Tibial artery (tissue), 4 donors: ENCODE measurements around the gene ZNF516.
A peak's percentile ranks its signal among the peaks of the same experiment; 100 is the strongest.
"Not testable (repeated sequence)": the region's sequence is repeated elsewhere in the genome, so short reads cannot be mapped to it uniquely, and the experiment has no call there.

Experiments
- DNase-seq, 2 donors: peaks; one replicate each; pipeline ENCODE4 v3.0.0-alpha.2; 2019
- H3K27ac ChIP-seq, 2 donors: fragments of 200-600 bp; sonication (generic) in 1 of 2; 1 replicate in 1 of 2; 2 replicates in 1 of 2; pipeline ENCODE4 v1.5.1; 2018 to 2019; ENCODE audit warnings: mild to moderate bottlenecking in 1 of 2
- H3K27me3 ChIP-seq, 2 donors: fragments of 200-600 bp; sonication (generic) in 1 of 2; one replicate each; pipeline versions ENCODE4 v1.5.1 to v1.6.0; 2016 to 2019
- H3K36me3 ChIP-seq, 3 donors: fragments of 200-600 bp; sonication (generic) in 2 of 3; one replicate each; pipeline ENCODE4 v1.5.1; 2016 to 2019; ENCODE audit warnings: mild to moderate bottlenecking in 2 of 3
- H3K4me1 ChIP-seq, 4 donors: fragments of 200-600 bp; sonication (generic) in 2 of 4; 1 replicate in 3 of 4; 2 replicates in 1 of 4; pipeline ENCODE4 v1.5.1; 2016 to 2019
- H3K4me3 ChIP-seq, 2 donors: fragments of 200-600 bp; sonication (generic) in 1 of 2; 1 replicate in 1 of 2; 2 replicates in 1 of 2; pipeline ENCODE4 v1.5.1; 2018 to 2019; ENCODE audit warnings: mild to moderate bottlenecking in 2 of 2
- H3K9me3 ChIP-seq, 3 donors: fragments of 200-600 bp; sonication (generic) in 1 of 3; one replicate each; pipeline ENCODE4 v1.5.1; 2016 to 2019
- intact Hi-C: fragments of 100-400 bp; cut with DNase I; formaldehyde crosslinking; loops from one replicate; pipeline ENCODE4 v1.15.0; 2023; ENCODE audit warnings: low total_unique reads
- TF ChIP-seq, protein P1 (sequence below), 2 experiments: fragments of 200-600 bp in 1 of 2; fragments of 450-650 bp in 1 of 2; IDR thresholded peaks; one replicate each; pipeline ENCODE4 v1.5.1; 2017 to 2019; ENCODE audit warnings: antibody characterized with exemption in 2 of 2, mild to moderate bottlenecking in 1 of 2, moderate library complexity in 1 of 2

Gene ZNF516, protein sequence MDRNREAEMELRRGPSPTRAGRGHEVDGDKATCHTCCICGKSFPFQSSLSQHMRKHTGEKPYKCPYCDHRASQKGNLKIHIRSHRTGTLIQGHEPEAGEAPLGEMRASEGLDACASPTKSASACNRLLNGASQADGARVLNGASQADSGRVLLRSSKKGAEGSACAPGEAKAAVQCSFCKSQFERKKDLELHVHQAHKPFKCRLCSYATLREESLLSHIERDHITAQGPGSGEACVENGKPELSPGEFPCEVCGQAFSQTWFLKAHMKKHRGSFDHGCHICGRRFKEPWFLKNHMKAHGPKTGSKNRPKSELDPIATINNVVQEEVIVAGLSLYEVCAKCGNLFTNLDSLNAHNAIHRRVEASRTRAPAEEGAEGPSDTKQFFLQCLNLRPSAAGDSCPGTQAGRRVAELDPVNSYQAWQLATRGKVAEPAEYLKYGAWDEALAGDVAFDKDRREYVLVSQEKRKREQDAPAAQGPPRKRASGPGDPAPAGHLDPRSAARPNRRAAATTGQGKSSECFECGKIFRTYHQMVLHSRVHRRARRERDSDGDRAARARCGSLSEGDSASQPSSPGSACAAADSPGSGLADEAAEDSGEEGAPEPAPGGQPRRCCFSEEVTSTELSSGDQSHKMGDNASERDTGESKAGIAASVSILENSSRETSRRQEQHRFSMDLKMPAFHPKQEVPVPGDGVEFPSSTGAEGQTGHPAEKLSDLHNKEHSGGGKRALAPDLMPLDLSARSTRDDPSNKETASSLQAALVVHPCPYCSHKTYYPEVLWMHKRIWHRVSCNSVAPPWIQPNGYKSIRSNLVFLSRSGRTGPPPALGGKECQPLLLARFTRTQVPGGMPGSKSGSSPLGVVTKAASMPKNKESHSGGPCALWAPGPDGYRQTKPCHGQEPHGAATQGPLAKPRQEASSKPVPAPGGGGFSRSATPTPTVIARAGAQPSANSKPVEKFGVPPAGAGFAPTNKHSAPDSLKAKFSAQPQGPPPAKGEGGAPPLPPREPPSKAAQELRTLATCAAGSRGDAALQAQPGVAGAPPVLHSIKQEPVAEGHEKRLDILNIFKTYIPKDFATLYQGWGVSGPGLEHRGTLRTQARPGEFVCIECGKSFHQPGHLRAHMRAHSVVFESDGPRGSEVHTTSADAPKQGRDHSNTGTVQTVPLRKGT

DNA sequence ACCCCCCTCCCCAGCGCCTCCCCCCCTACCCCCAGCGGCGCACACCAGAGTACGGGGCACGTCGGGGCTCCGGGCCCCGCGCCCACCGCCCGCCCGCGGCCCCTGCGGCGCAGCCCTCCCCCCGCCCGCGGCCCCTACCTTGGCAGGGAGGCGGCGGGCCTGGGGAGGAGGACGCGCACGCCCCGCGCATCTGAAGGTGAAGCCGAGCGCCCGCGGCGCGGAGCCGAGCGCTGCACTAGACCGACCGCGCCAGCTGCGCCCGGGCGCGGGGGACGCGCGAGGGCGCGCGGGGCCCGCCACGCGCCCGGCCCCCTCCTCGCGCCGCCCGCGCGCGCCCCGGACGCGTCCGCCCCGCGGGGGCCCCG, at the start of gene ZNF516:
ZNF516 (minus strand) TSS at position 237 of the 365 bp plus-strand sequence. CDS start 52,188 bp downstream, outside the sequence.
- H3K27ac ChIP-seq = peak within 1 kb of the TSS; percentile 46 to 53
- DNase-seq = no peak
- H3K36me3 ChIP-seq = no peaks in the 10 kb centered on the region
- peak within 1 kb of the TSS; percentile 56 to 57 for H3K4me3 ChIP-seq
- H3K27me3 ChIP-seq = peaks cover 0 to 61% of the 10 kb centered on the region in 2 donors
- intact Hi-C loops = no loop called here
- H3K9me3 ChIP-seq = no peaks in the 10 kb centered on the region
- peaks cover 0 to 55% (median 41%) of the 10 kb centered on the region in 4 donors for H3K4me1 ChIP-seq
- TF ChIP-seq, protein P1, sequence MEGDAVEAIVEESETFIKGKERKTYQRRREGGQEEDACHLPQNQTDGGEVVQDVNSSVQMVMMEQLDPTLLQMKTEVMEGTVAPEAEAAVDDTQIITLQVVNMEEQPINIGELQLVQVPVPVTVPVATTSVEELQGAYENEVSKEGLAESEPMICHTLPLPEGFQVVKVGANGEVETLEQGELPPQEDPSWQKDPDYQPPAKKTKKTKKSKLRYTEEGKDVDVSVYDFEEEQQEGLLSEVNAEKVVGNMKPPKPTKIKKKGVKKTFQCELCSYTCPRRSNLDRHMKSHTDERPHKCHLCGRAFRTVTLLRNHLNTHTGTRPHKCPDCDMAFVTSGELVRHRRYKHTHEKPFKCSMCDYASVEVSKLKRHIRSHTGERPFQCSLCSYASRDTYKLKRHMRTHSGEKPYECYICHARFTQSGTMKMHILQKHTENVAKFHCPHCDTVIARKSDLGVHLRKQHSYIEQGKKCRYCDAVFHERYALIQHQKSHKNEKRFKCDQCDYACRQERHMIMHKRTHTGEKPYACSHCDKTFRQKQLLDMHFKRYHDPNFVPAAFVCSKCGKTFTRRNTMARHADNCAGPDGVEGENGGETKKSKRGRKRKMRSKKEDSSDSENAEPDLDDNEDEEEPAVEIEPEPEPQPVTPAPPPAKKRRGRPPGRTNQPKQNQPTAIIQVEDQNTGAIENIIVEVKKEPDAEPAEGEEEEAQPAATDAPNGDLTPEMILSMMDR (IDR thresholded peaks at IDR 0.05) = no peak

DNA sequence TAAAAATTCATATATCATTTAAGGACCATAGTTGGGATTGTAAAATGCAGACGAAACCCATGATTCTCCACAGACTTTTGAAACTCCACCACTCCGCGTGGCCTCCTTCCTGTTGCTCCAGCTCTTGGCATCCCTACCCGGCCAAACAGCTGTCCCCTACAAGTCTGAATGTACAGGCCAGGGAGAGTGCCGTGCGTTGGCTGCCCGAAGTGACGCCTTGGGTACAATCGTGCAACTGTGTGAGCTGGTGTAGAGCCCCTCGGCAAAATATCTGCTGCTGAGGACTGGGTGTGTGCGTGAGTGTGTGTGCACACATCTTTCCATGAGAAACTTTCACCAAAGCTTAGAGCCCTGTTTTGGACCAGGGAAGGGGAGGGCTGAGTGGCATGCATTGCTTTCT, 43.8 kb upstream of the ZNF516 start:
- intact Hi-C loops = no loop called here
- no peaks in the 10 kb centered on the region for H3K36me3 ChIP-seq
- no peak overlapping the region for H3K27ac ChIP-seq
- DNase-seq = no peak
- TF ChIP-seq, protein P1 (IDR thresholded peaks at IDR 0.05) = no peak
- H3K9me3 ChIP-seq = no peaks in the 10 kb centered on the region
- no peak overlapping the region for H3K4me3 ChIP-seq
- peaks cover 0 to 24% of the 10 kb centered on the region in 2 donors for H3K27me3 ChIP-seq
- H3K4me1 ChIP-seq = no peaks in the 10 kb centered on the region

DNA sequence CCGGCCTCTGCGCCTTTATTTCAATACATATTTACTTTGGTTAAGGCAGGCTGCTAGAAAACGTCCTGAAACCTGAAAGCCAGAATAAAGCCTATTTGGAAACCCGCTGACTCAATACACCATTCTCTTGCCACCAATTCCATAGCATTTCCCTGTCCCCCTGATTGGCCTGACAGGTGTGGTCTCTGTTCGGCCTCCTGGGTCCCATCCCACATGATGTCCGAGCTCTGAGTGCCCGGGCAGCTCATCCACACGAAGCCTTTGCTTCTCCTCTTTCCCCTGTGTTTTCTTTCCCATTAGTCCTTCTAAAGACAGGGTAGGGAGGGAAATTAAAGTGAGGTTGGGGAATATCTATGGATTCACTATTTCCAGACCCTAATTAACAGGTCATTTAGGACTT, 42.6 kb upstream of the ZNF516 start:
- TF ChIP-seq, protein P1 (IDR thresholded peaks at IDR 0.05) = no peak
- peaks cover 0 to 16% of the 10 kb centered on the region in 2 donors for H3K27me3 ChIP-seq
- no peaks in the 10 kb centered on the region for H3K36me3 ChIP-seq
- H3K4me1 ChIP-seq = no peaks in the 10 kb centered on the region
- no peak for DNase-seq
- no peak overlapping the region for H3K27ac ChIP-seq
- intact Hi-C loops = no loop called here
- H3K9me3 ChIP-seq = no peaks in the 10 kb centered on the region
- H3K4me3 ChIP-seq = no peak overlapping the region

DNA sequence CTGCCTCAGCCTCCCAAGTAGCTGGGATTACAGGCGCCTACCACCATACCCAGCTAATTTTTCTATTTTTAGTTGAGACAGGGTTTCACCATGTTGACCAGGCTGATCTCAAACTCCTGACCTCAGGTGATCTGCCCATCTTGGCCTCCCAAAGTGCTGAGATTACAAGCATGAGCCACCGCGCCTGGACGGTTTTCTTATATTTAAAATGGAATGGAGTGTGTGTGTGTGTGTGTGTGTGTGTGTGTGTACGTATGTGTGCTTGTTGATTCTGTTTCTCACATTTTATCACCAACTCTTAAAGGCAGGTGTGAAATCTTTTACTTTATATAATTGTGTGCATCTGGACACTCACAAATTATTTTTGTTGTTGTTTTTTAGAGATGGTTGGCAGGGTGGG, 41.6 kb upstream of the ZNF516 start:
- H3K27ac ChIP-seq, intact Hi-C loops: not testable (repeated sequence)

DNA sequence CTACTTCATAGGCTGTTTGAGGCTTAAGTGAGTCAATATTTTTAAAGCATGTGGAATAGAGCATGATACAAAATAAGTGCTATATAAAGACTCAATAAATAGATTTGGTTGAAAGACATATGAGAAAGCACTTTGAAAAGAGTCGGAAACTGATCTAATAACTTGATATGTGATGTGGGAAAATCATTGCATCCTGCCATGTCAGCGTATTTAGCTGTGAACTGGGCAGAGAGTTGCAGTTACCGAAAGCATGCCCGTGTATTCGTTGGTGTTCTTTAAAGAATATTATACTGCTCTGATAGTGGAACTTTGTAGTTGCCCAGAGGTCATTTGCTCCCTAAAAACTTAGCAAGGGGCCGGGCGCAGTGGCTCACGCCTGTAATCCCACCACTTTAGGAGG, 37.8 kb upstream of the ZNF516 start:
- H3K4me3 ChIP-seq = no peak overlapping the region
- peaks cover 0 to 15% (median 5%) of the 10 kb centered on the region in 4 donors for H3K4me1 ChIP-seq

More for the DNA sequence above, 41.6 kb upstream of the ZNF516 start:
- H3K36me3 ChIP-seq, H3K4me3 ChIP-seq, H3K9me3 ChIP-seq, H3K4me1 ChIP-seq, DNase-seq: not testable (repeated sequence)
- H3K27me3 ChIP-seq = peaks cover 0 to 14% of the 10 kb centered on the region in 2 donors

More for the DNA sequence above, 37.8 kb upstream of the ZNF516 start:
- intact Hi-C loops = no loop called here
- Histone ChIP-seq H3K9me3 (no peaks in the 10 kb centered on the region), H3K27ac (no peak overlapping the region), H3K36me3 (no peaks in the 10 kb centered on the region), H3K27me3 (peaks cover 0 to 10% of the 10 kb centered on the region in 2 donors)
- TF ChIP-seq, protein P1 (IDR thresholded peaks at IDR 0.05) = no peak
- DNase-seq = no peak
